ENCODE measurements around the gene BRD1. TPM values are rescaled to one million over a fixed set of nuclear protein-coding genes. Genes with fewer than 3 reads are reported as not detected.

Gene BRD1
- total RNA-seq, 1 donor from 2014 or later: 43.2 TPM

- H3K4me3 Mint-ChIP-seq: no peak overlapping the region
- peaks cover 17% of the 10 kb centered on the region for H3K4me1 Mint-ChIP-seq
- no peaks in the 10 kb centered on the region for H3K9me3 Mint-ChIP-seq
- H3K27ac Mint-ChIP-seq: no peak overlapping the region
- intact Hi-C loops (cut with micrococcal nuclease): no loop called here
- H3K36me3 Mint-ChIP-seq (ENCODE audit: low read depth): peaks cover 55% of the 10 kb centered on the region
- DNase-seq: no peak
- H3K27me3 Mint-ChIP-seq: no peaks in the 10 kb centered on the region
Measured at GRCh38 chr22:49796596-49797270, 30.9 kb downstream of the BRD1 start.

DNA sequence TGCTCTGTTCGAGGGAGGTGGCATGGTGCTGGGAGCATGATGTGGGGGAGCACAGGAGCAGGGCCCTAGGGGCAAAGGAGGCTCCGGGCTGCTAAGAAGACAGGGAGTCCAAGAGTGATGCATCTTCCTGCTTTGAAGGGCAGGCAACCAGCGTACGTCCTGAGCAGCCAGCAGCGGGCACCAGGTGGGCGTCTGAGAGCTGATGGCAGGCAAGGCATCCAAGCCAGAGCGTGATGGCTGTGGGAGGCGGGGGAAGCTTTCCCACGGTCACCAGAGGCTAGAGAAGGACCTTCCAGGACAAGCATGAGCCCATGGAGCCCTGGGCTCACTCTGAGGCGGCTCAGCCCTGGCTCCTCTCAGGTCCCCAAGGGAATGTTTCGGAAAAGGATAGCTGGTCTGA lies 32.2 kb downstream of the BRD1 start:
- Mint-ChIP-seq H3K9me3 (no peaks in the 10 kb centered on the region), H3K27ac (no peak overlapping the region), H3K4me1 (peaks cover 24% of the 10 kb centered on the region), H3K36me3 (ENCODE audit: low read depth) (peaks cover 61% of the 10 kb centered on the region), H3K4me3 (no peak overlapping the region), H3K27me3 (no peaks in the 10 kb centered on the region)
- intact Hi-C loops (cut with micrococcal nuclease): no loop called here
- DNase-seq: no peak

DNA sequence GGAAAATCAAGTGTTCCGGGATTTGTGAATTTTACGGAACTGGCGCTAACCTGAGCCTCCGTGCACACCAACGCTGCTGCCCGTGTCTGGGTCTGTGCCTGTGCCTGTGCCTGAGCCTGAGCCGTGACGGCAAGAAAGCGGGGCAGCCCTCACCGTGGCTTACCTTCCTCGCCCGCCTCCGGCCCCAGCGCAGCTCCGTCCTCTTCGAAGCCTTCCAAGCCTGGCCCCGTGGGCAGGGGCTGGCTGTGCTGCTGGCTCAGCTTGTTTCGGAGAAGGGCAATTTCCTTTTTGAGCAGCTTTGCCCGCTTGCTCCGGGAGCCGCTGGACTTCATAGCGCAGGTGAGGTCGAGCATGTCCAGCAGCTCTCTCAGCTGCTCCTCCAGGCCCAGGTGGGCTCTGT lies 33.8 kb downstream of the BRD1 start:
- H3K27ac Mint-ChIP-seq: no peak overlapping the region
- intact Hi-C loops (cut with micrococcal nuclease): no loop called here
- DNase-seq: no peak
- peaks cover 61% of the 10 kb centered on the region for H3K36me3 Mint-ChIP-seq (ENCODE audit: low read depth)
- no peaks in the 10 kb centered on the region for H3K27me3 Mint-ChIP-seq
- no peaks in the 10 kb centered on the region for H3K9me3 Mint-ChIP-seq
- H3K4me3 Mint-ChIP-seq: no peak overlapping the region
- peaks cover 41% of the 10 kb centered on the region for H3K4me1 Mint-ChIP-seq

DNA sequence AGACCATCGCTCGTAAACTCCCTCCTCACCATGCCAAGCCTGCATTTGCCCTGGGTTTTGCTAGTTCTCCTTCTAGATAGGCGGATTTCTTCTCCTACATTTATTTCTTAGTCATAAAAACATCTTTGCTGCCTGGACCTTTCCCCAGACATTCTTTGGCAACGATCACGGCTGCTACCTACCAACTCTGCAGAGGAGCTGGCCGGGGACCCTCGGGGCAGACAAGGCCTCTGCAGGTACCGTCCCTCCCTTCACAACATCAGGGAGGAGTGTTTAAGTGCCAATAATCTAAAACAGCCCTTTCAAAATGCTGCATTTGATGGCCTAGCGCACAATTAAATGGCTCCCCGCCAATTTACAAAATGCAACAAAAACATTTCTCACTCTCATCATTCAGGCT lies 34.4 kb downstream of the BRD1 start:
- H3K27ac Mint-ChIP-seq: no peak overlapping the region
- no peak for DNase-seq

GRCh38 chr22:49792107-49792506 lies 35.6 kb downstream of the BRD1 start:
- Mint-ChIP-seq H3K4me1 (peaks cover 53% of the 10 kb centered on the region), H3K27me3 (no peaks in the 10 kb centered on the region), H3K27ac (peak overlapping the region; percentile 29), H3K36me3 (ENCODE audit: low read depth) (peaks cover 56% of the 10 kb centered on the region), H3K9me3 (no peaks in the 10 kb centered on the region), H3K4me3 (no peak overlapping the region)
- intact Hi-C loops (cut with micrococcal nuclease): no loop called here
- no peak for DNase-seq

More for the DNA sequence above, 34.4 kb downstream of the BRD1 start:
- no peaks in the 10 kb centered on the region for H3K9me3 Mint-ChIP-seq
- intact Hi-C loops (cut with micrococcal nuclease): no loop called here
- peaks cover 57% of the 10 kb centered on the region for H3K36me3 Mint-ChIP-seq (ENCODE audit: low read depth)
- H3K4me3 Mint-ChIP-seq: no peak overlapping the region
- no peaks in the 10 kb centered on the region for H3K27me3 Mint-ChIP-seq
- H3K4me1 Mint-ChIP-seq: peaks cover 44% of the 10 kb centered on the region

DNA sequence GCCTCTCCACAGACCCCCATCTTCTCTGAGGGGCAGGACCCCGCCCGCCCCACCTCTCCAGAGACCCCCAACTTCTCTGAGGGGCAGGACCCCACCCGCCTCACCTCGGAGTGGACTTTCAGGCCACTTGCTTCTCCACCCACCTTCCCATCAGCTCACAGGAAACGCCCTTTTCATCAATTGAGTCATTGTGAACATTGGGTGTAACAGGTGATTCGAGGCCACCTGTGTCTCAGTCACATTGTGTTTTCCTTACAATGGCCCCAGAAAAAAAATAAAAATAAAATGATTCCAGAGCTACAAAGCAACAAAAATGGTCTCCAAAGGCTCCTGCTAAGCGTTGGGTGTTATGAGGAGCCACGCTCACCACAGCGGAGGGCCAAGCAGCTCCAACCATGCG lies 36.0 kb downstream of the BRD1 start:
- Mint-ChIP-seq H3K27me3 (no peaks in the 10 kb centered on the region), H3K36me3 (ENCODE audit: low read depth) (peaks cover 56% of the 10 kb centered on the region), H3K27ac (peak overlapping the region; percentile 36), H3K4me1 (peaks cover 53% of the 10 kb centered on the region), H3K9me3 (no peaks in the 10 kb centered on the region), H3K4me3 (no peak overlapping the region)
- DNase-seq: no peak
- intact Hi-C loops (cut with micrococcal nuclease): no loop called here

DNA sequence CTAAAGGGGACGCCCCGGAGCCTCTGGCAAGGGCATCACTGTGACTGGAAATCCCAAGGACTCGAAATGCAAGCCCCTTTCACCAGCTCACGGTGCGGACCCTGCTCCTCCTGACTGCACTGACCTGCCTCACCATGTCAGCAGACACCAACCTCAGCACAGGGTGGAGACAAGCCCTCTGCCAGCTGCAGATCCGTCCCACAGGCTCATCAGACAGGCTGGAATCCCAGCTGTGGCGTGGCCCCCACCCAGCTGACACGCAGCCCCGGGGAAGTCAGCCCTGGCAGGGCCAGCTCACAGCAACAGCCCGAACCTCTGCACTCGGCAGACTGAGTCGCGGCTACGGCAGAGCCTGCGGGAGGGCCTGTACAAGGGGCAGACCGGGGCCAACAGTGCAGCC lies 36.8 kb downstream of the BRD1 start:
- H3K4me1 Mint-ChIP-seq: peaks cover 56% of the 10 kb centered on the region
- intact Hi-C loops (cut with micrococcal nuclease): no loop called here
- H3K9me3 Mint-ChIP-seq: no peaks in the 10 kb centered on the region
- peak overlapping the region; percentile 80 for H3K27ac Mint-ChIP-seq
- peak overlapping the region; percentile 49 for H3K4me3 Mint-ChIP-seq
- DNase-seq: no peak
- H3K36me3 Mint-ChIP-seq (ENCODE audit: low read depth): peaks cover 57% of the 10 kb centered on the region
- no peaks in the 10 kb centered on the region for H3K27me3 Mint-ChIP-seq

- H3K36me3 Mint-ChIP-seq (ENCODE audit: low read depth): peaks cover 47% of the 10 kb centered on the region
Measured at GRCh38 chr22:49789289-49790141, 38.2 kb downstream of the BRD1 start.

DNA sequence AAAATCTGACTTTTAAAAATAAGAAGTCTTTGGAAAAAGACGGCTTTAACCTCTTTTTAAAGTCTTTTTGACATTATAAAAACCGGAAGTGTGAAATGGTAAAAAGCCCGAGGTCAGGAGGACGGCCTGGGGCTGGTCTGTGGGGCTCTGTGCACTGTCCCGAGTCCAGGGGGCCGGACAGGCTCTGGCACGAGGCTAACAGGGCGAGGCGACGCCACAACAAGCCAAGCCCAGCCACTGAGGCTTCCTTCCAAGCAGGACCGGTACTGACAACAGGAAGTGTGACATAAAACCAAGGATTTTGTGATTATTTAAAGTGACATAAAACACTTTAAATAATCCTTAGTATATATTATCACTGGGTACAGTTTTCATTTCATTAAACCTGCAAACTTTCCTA lies 39.2 kb downstream of the BRD1 start:
- peaks cover 51% of the 10 kb centered on the region for H3K4me1 Mint-ChIP-seq
- H3K27me3 Mint-ChIP-seq: no peaks in the 10 kb centered on the region
- H3K36me3 Mint-ChIP-seq (ENCODE audit: low read depth): peaks cover 43% of the 10 kb centered on the region
- H3K27ac Mint-ChIP-seq: peak overlapping the region; percentile 50
- DNase-seq: peak; percentile 70
- intact Hi-C loops (cut with micrococcal nuclease): no loop called here
- no peak overlapping the region for H3K4me3 Mint-ChIP-seq
- H3K9me3 Mint-ChIP-seq: no peaks in the 10 kb centered on the region

More at GRCh38 chr22:49789289-49790141, 38.2 kb downstream of the BRD1 start:
- H3K27me3 Mint-ChIP-seq: no peaks in the 10 kb centered on the region
- peak; percentile 72 for DNase-seq
- intact Hi-C loops (cut with micrococcal nuclease): no loop called here
- peaks cover 51% of the 10 kb centered on the region for H3K4me1 Mint-ChIP-seq
- H3K4me3 Mint-ChIP-seq: peak overlapping the region; percentile 71
- peak overlapping the region; percentile 79 for H3K27ac Mint-ChIP-seq
- H3K9me3 Mint-ChIP-seq: no peaks in the 10 kb centered on the region

DNA sequence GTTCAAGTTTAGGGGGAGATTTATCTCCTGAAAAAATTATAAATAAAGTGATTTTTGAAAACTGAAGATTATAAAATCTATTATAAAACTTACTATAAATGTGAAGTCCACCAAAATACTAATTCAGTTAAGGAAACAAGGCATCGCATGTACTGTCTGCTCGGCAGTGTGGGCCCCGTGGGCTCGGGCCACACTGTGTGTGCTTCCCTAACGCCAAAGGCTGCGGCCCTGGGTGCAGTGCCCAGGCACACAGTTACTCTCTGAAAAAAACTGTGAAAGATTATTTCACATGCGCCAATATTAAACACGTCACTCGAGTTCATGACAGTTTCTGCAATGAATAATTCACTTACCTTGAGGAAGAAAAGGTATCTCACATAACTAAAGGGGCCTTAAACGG lies 39.8 kb downstream of the BRD1 start:
- Mint-ChIP-seq H3K4me1 (peaks cover 48% of the 10 kb centered on the region), H3K9me3 (no peaks in the 10 kb centered on the region), H3K27me3 (no peaks in the 10 kb centered on the region), H3K4me3 (peak overlapping the region; percentile 35), H3K27ac (peak overlapping the region; percentile 50), H3K36me3 (ENCODE audit: low read depth) (peaks cover 41% of the 10 kb centered on the region)
- intact Hi-C loops (cut with micrococcal nuclease): no loop called here
- DNase-seq: no peak

DNA sequence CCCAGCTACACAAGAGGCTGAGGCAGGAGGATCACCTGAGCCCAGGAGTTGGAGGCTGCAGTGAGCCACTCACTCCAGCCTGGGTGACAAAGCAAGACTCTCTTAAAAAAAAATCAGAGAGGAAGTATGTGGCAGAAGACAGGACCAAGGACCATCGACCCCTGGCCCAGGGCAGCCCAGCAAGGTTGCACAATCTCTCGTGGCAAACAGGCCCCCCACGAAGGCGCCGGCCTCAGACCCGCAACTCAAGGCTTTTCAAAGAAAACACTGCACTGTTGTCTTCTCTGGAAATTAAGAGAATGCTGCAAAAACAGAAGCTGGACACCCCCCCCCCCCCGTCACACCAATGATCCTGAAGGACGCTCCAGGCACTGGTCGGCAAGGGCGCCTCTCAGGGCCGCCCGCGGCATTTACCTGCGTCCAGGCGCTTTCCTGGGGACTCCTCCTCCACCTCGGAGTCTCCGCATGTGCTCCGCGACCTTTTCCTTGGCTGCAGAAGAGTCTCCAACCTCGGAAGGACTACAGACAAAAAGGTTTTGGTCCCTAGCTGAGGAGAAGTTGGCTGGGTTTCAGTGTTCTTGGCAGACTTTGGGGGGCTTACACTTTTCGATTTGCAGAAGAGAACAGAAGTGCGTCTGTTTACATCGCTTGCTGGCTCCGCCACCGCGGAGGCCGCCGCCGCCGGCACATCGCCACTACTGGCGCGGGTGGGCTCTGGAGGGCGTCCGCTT lies 40.5 kb downstream of the BRD1 start:
- no peak overlapping the region for H3K4me3 Mint-ChIP-seq
- no peaks in the 10 kb centered on the region for H3K27me3 Mint-ChIP-seq
- H3K4me1 Mint-ChIP-seq: peaks cover 43% of the 10 kb centered on the region
- no peaks in the 10 kb centered on the region for H3K9me3 Mint-ChIP-seq
- intact Hi-C loops (cut with micrococcal nuclease): no loop called here
- DNase-seq: no peak
- H3K27ac Mint-ChIP-seq: no peak overlapping the region
- peaks cover 36% of the 10 kb centered on the region for H3K36me3 Mint-ChIP-seq (ENCODE audit: low read depth)

DNA sequence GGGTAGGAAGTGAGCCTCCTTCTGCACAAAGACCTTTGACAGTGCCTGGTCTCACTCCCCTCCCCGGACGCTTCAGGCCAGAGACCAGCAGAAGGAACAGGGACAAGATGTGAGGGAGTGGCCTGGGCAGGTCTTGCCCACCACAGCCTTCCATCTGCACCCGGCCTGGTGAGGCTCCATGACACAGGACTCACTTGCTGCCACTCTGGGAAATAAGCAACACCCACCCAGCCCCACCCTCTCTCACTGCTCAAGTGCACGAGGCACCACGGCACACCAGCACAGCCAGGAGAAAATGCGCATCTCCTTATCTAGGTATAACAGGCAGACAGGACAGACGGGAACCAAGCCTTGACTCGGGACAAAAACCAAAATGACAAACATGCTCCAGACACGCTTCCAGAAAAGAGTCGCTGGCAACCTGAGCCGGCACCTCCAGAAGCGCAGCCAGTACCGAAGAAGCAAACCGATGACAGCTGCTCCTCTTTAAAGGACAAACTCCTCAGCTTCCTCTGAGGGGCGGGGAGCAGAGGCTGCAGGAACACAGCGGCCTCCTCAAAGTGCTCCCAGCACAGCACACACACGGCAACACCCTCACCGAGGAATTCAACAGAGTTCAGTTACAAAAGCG lies 41.7 kb downstream of the BRD1 start:
- Mint-ChIP-seq H3K9me3 (no peaks in the 10 kb centered on the region), H3K36me3 (ENCODE audit: low read depth) (peaks cover 32% of the 10 kb centered on the region), H3K4me3 (no peak overlapping the region), H3K4me1 (peaks cover 36% of the 10 kb centered on the region), H3K27me3 (no peaks in the 10 kb centered on the region), H3K27ac (no peak overlapping the region)
- DNase-seq: no peak
- intact Hi-C loops (cut with micrococcal nuclease): no loop called here

DNA sequence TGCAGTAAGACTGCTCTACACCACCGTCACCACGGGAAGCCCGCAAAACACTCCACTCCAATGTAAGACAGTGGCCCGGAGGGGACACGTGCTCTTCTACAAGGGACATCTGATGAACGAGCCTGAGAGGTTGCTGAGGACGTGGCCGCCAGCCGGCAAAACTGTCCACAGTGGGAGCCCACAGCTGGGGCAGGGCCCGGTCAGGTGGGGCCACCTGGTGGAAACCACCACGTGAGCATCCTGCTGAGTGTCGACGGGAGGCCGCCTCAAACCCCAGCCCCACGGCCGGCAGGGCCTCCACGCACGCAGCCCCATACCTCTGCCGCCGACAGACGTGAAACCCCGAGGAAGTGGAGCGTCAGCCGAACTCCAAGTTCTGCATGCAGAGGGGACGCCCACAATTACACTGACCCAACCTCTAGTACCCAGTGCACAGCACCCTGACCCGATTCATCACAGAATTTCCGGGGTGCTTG lies 42.6 kb downstream of the BRD1 start:
- H3K36me3 Mint-ChIP-seq (ENCODE audit: low read depth): peaks cover 27% of the 10 kb centered on the region
- no peak overlapping the region for H3K4me3 Mint-ChIP-seq
- no peak overlapping the region for H3K27ac Mint-ChIP-seq
- no peaks in the 10 kb centered on the region for H3K27me3 Mint-ChIP-seq
- no peak for DNase-seq
- no peaks in the 10 kb centered on the region for H3K9me3 Mint-ChIP-seq
- H3K4me1 Mint-ChIP-seq: peaks cover 31% of the 10 kb centered on the region
- intact Hi-C loops (cut with micrococcal nuclease): no loop called here
